GM12873 (cell line): Measurements from ENCODE around the gene PYM1.

Experiments used
- TF ChIP-seq, protein P1 (sequence below): IDR thresholded peaks from 2 replicates; pipeline ENCODE4 v1.5.1; 2012; ENCODE audit warnings: low read depth, mild to moderate bottlenecking, moderate library complexity, low read length, control low read depth; ENCODE audit not compliant: insufficient read depth; ENCODE audit errors: missing control alignments

The PYM1 gene

DNA sequence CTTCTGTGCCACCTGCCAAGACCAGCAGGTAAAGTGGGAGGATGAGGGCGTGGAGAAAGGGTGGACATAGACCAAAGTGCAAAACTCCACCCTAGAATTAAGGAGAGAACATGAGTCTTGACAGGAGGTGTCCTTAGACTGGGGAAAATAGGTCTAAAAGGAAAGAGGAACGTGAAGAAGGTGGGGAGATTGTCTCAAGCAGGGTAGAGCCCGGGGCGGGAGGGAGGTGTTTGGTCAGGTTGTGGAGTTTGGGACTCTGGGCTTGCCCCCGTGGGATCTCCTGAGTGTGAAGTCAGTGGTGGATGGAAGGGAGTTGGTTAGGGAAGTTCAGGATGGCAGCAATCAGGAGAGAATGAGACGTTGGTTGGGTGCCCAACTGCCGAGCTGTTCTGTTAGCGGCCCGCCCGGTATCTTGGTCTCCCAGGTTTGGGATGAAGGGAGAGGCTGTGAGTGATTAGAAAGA is 3.7 kb upstream of the PYM1 start:
- TF ChIP-seq, protein P1, sequence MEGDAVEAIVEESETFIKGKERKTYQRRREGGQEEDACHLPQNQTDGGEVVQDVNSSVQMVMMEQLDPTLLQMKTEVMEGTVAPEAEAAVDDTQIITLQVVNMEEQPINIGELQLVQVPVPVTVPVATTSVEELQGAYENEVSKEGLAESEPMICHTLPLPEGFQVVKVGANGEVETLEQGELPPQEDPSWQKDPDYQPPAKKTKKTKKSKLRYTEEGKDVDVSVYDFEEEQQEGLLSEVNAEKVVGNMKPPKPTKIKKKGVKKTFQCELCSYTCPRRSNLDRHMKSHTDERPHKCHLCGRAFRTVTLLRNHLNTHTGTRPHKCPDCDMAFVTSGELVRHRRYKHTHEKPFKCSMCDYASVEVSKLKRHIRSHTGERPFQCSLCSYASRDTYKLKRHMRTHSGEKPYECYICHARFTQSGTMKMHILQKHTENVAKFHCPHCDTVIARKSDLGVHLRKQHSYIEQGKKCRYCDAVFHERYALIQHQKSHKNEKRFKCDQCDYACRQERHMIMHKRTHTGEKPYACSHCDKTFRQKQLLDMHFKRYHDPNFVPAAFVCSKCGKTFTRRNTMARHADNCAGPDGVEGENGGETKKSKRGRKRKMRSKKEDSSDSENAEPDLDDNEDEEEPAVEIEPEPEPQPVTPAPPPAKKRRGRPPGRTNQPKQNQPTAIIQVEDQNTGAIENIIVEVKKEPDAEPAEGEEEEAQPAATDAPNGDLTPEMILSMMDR = no peak

DNA sequence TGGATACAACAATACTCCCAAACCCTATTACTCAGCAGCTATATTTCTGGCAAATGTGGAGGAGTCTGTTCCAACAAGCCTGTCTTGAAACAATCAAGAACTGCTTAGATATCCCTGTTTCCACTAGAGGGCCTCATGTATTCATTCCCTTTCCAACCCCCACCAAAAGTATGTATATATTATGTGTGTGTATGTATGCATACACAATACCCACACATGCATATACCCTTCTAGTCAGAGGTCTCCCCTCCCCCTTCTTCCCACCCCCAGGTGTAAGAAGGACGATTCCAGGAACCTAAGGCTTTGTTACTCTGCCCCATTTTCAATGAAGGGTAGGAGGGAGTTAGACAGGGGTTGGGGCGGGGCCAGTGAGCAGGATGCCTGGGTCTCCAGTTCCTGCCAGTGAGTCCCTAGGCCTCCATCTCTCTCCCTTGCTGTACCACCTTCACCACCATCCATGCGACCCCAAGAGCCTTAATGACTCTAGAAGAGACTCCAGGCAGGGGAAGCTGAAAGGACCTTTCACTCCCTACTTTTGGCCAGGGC is 3.1 kb upstream of the PYM1 start, which contains the start of gene DGKA:
TSS of gene DGKA (plus strand) at position 392 of the 546 bp plus-strand sequence. CDS start 5,342 bp downstream, outside the sequence.
- TF ChIP-seq, protein P1 = peak; percentile 73

DNA sequence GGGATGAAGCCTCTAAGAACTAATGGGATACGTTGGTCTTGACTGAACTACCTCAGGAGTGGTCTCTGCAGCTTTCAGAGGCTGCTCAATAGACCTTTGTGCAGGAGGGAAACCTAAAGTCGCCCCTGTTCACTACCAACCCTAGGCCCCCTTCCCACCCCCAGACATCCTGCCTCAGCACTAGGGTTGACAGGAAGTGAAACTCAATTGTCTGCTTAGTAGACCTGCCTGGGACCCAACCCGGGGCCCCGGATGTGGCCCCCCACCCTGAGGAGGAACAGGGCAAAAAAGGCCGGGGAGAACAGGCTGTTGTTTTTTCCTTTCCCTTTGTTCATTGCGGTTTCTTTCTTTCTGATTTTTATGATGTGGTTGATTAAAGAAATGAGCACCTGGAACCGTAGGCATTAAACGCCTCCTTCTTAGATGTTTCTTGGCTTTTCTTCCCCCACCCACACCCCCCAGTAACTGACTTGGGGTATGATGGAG is 1.7 kb upstream of the PYM1 start:
- TF ChIP-seq, protein P1 = no peak

DNA sequence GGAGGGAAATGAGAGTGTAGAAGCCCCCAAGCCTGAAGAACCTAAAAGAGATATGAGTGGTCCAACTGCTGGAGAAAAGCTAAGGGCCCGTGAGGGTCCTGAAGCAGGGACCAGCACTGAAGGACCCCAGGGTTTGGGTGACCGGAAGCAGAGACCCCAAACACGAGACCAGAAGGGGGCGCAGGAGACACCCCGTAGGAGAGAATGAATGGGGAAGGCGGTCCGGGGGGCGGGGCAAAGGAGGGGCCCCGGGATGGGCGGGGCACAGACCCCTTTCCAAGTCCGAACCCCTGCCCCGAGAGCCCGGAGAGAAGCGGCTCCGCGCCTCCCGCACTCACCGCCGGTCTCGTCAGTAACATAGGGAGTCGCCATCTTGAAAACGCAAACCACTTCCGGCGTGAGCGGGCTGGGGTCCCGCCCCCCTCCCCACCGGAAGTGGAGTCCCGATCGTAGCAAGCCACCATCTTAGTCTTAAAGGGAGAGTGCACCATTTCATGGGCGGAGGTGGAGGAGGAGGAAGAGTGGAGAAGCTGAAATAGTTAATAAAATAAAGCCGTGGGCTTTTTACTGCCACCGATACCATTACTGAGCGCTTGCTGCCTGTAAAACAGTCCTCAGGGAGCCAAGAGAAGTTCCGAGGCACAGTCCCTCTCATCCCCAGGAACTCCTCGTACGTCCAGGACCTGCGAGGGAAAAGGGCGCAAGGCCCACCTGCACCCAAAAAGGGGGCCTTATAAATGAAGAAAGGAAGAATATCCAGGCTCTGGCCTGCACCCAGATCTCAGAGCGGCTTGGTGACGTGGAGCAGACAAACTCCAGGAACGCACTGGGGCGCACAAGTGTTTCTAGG is 731 bp downstream of the PYM1 start:
- TF ChIP-seq, protein P1 = peak; percentile 75

DNA sequence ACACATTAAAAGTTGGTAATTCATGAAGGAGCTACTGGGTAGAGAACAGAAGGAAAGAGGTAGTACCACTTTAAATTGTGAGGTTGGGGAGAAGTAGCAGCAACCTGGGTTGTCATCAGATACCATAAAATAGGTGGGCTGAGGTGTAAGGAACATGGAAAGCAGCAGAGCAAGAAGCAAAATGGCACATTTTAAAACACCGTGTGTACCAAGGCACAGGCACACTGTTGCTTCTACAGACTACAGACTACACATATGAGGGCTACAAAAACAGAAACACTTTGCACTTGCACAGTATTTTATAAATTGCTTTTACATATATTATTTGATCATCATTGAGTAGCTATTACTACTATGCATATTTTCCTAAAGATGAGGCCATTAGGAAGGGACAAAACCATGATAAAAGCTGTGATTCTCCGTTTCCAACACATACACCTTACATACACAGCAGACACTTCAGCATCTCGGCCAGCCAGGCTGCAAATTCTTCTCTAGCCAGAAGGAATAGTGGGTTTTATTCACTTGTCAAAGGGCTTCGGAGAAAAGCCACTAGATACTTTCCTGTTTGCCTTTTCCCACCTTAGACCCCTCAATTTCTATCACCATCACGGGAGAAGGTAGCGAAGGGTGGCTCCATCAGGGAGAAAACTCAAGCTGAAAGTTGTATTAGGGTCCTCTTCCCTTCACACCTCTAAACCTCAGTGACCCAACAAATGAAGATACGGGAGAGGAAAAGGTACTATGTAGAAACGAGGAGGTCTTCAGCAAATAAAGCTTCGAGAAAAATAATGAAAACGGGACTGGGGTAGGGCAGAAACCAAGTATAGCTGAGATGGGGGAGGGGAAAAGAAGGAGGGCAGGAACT is 1.6 kb downstream of the PYM1 start:
- TF ChIP-seq, protein P1 = no peak

DNA sequence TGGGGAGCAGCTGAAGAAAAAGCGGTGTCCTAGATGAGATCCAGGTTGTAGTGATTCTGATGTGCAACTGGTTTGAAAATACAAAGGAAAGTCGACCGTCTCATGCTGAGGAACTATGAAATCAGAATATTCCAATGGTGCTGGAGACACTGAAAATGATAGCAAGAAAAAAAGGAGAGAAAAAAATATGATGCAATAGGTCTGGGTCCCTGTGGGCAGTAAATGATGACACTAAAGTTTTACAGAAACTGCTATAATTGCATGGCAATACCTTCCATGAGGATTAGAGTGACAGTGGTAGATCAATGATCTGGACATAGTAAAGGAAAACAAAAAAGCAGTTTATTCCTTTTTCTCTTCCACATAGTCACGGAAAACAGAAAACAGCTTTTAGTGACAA is 2.3 kb downstream of the PYM1 start:
- TF ChIP-seq, protein P1 = no peak
